HCT116 (cell line): ENCODE data around the gene MESP2.

Source experiments
- EZH2 ChIP-seq: fragments of 200-600 bp; sonication (generic); IDR thresholded peaks from 2 replicates; pipeline ENCODE4 v1.6.1; 2017; ENCODE audit warnings: antibody characterized with exemption, mixed run types
- EZH2phosphoT487 ChIP-seq: fragments of 200-600 bp; IDR thresholded peaks from 2 replicates; pipeline ENCODE4 v1.6.1; 2018; ENCODE audit warnings: antibody characterized with exemption, borderline replicate concordance
- POLR2AphosphoS5 ChIP-seq: IDR thresholded peaks from 2 replicates; pipeline ENCODE4 v1.6.1; 2011; ENCODE audit warnings: mild to moderate bottlenecking, low read depth, low read length, moderate library complexity
- ZNF274 ChIP-seq: fragments of 200-500 bp; sonication (Bioruptor generic); IDR thresholded peaks from 2 replicates; pipeline ENCODE4 v1.6.1; 2014; ENCODE audit warnings: mild to moderate bottlenecking, low read depth, low read length, inconsistent platforms
- TF ChIP-seq, protein P1 (sequence below): IDR thresholded peaks from 2 replicates; pipeline ENCODE4 v1.6.1; 2012; ENCODE audit warnings: low read depth
- TF ChIP-seq, protein P2 (sequence below), 3 experiments: fragments of 200-600 bp in 1 of 3; sonication (generic) in 1 of 3; IDR thresholded peaks in 2 of 3; conservative IDR thresholded peaks in 1 of 3; 2 replicates each; pipeline ENCODE4 v1.5.1; 2012 to 2017; ENCODE audit warnings: low read depth in 2 of 3, low read length in 2 of 3, antibody characterized with exemption in 1 of 3, borderline replicate concordance in 1 of 3, control low read depth in 1 of 3, mild to moderate bottlenecking in 1 of 3, mixed read lengths in 1 of 3, mixed run types in 1 of 3, moderate library complexity in 1 of 3; ENCODE audit not compliant: insufficient read depth in 1 of 3
- TF ChIP-seq, protein P3 (sequence below): IDR thresholded peaks from 2 replicates; pipeline ENCODE4 v1.6.1; 2011; ENCODE audit warnings: mild to moderate bottlenecking, low read length, moderate library complexity; ENCODE audit not compliant: insufficient replicate concordance; ENCODE audit errors: extremely low read depth

DNA sequence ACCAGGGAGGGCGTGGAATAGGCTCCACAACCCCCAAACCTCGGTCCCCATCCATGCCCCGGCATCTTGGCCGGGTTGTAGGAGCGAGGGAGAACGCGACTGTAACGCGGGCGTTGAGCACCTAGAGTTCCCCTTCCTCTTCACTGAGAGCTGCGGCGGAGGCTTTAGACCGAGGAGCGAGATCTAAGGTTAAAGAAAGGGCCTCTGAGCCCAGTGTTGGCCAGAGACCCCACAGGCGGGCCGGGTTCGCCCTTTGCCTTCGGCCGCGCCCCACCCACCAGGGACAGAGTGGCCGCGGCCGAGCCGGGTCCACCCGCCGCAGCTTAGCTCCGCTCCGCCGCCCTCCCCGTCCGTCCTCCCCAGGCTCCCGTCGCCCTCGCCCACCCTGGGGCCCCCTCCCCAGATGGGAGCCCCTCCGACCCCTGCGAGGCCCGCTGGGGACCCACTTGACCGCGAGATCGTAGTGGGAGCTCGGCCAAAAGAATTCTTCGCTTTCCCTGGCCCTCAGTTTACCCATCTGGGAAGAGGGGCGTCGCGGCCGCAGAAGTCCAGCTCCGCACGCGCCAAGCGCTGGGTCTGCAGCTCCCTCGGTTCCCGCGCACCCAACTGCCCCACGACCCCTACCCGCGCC lies 38.1 kb downstream of the MESP2 start:
- TF ChIP-seq EZH2phosphoT487 (no peak), EZH2 (no peak), POLR2AphosphoS5 (no peak), ZNF274 (no peak)
- TF ChIP-seq, protein P1, sequence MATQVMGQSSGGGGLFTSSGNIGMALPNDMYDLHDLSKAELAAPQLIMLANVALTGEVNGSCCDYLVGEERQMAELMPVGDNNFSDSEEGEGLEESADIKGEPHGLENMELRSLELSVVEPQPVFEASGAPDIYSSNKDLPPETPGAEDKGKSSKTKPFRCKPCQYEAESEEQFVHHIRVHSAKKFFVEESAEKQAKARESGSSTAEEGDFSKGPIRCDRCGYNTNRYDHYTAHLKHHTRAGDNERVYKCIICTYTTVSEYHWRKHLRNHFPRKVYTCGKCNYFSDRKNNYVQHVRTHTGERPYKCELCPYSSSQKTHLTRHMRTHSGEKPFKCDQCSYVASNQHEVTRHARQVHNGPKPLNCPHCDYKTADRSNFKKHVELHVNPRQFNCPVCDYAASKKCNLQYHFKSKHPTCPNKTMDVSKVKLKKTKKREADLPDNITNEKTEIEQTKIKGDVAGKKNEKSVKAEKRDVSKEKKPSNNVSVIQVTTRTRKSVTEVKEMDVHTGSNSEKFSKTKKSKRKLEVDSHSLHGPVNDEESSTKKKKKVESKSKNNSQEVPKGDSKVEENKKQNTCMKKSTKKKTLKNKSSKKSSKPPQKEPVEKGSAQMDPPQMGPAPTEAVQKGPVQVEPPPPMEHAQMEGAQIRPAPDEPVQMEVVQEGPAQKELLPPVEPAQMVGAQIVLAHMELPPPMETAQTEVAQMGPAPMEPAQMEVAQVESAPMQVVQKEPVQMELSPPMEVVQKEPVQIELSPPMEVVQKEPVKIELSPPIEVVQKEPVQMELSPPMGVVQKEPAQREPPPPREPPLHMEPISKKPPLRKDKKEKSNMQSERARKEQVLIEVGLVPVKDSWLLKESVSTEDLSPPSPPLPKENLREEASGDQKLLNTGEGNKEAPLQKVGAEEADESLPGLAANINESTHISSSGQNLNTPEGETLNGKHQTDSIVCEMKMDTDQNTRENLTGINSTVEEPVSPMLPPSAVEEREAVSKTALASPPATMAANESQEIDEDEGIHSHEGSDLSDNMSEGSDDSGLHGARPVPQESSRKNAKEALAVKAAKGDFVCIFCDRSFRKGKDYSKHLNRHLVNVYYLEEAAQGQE: no peak
- TF ChIP-seq, protein P2, sequence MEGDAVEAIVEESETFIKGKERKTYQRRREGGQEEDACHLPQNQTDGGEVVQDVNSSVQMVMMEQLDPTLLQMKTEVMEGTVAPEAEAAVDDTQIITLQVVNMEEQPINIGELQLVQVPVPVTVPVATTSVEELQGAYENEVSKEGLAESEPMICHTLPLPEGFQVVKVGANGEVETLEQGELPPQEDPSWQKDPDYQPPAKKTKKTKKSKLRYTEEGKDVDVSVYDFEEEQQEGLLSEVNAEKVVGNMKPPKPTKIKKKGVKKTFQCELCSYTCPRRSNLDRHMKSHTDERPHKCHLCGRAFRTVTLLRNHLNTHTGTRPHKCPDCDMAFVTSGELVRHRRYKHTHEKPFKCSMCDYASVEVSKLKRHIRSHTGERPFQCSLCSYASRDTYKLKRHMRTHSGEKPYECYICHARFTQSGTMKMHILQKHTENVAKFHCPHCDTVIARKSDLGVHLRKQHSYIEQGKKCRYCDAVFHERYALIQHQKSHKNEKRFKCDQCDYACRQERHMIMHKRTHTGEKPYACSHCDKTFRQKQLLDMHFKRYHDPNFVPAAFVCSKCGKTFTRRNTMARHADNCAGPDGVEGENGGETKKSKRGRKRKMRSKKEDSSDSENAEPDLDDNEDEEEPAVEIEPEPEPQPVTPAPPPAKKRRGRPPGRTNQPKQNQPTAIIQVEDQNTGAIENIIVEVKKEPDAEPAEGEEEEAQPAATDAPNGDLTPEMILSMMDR (IDR thresholded peaks at IDR 0.05 in 2 of 3, conservative IDR thresholded peaks at IDR 0.05 in 1 of 3; ENCODE audit: borderline replicate concordance in 1 of 3, insufficient read depth in 1 of 3, low read depth in 2 of 3, low read length in 2 of 3): no peak
- TF ChIP-seq, protein P3, sequence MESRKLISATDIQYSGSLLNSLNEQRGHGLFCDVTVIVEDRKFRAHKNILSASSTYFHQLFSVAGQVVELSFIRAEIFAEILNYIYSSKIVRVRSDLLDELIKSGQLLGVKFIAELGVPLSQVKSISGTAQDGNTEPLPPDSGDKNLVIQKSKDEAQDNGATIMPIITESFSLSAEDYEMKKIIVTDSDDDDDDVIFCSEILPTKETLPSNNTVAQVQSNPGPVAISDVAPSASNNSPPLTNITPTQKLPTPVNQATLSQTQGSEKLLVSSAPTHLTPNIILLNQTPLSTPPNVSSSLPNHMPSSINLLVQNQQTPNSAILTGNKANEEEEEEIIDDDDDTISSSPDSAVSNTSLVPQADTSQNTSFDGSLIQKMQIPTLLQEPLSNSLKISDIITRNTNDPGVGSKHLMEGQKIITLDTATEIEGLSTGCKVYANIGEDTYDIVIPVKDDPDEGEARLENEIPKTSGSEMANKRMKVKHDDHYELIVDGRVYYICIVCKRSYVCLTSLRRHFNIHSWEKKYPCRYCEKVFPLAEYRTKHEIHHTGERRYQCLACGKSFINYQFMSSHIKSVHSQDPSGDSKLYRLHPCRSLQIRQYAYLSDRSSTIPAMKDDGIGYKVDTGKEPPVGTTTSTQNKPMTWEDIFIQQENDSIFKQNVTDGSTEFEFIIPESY: no peak
